Caco-2 (cell line): ENCODE data around the gene RNLS. TPM values are rescaled to one million over a fixed set of nuclear protein-coding genes. Genes with fewer than 3 reads are reported as not detected.

ENCODE experiments used
- BruUV-seq: library from RNA; stranded (reverse); fragments of 400-500 nt; replicated peaks from 2 replicates; lab custom pipeline; 2021; lab: Mats Ljungman, UMichigan
- CTCF ChIA-PET: fragments of 300-600 bp; sonication (Branson Sonifier 250); formaldehyde crosslinking; loops from one replicate; lab custom pipeline; 2022; ENCODE audit warnings: antibody characterized with exemption; lab: Charles Lee
- POLR2A ChIA-PET: fragments of 300-600 bp; sonication (Branson Sonifier 250); formaldehyde crosslinking; loops from one replicate; lab custom pipeline; 2022; ENCODE audit warnings: antibody characterized with exemption; lab: Charles Lee
- DNase-seq, 2 experiments: peaks; one replicate each; pipeline versions ENCODE4 v3.0.0 to v3.0.0-alpha.2; 2020 to 2022
- H3K27me3 ChIP-seq: replicated peaks from 2 replicates; pipeline ENCODE4 v1.6.0; 2011; ENCODE audit warnings: low read length; ENCODE audit not compliant: control insufficient read depth, insufficient read depth
- H3K36me3 ChIP-seq: 2 replicates; pipeline ENCODE4 v1.5.1; 2011; ENCODE audit warnings: low read length; ENCODE audit not compliant: control insufficient read depth, insufficient read depth
- H3K4me1 ChIP-seq: fragments of 250-450 bp; sonication (Bioruptor Pico); 2 replicates; pipeline ENCODE4 v1.5.1; 2020; ENCODE audit warnings: mild to moderate bottlenecking
- H3K4me3 ChIP-seq: 2 replicates; pipeline ENCODE4 v1.5.1; 2011; ENCODE audit warnings: low read depth, mild to moderate bottlenecking, control low read depth, low read length
- H3K9me3 ChIP-seq: fragments of 250-450 bp; sonication (Bioruptor Pico); 2 replicates; pipeline ENCODE4 v1.5.1; 2020; ENCODE audit warnings: mild to moderate bottlenecking, moderate library complexity
- H3K27ac Mint-ChIP-seq: one replicate; pipeline ENCODE4 v1.8.0; 2022; ENCODE audit warnings: mixed read lengths; ENCODE audit not compliant: unreplicated experiment
- H3K27me3 Mint-ChIP-seq: one replicate; pipeline ENCODE4 v1.8.0; 2022; ENCODE audit warnings: mixed read lengths; ENCODE audit not compliant: insufficient read depth, unreplicated experiment
- H3K36me3 Mint-ChIP-seq: one replicate; pipeline ENCODE4 v1.8.0; 2022; ENCODE audit warnings: mild to moderate bottlenecking, mixed read lengths; ENCODE audit not compliant: insufficient read depth, unreplicated experiment
- H3K4me1 Mint-ChIP-seq: one replicate; pipeline ENCODE4 v1.8.0; 2022; ENCODE audit warnings: low read depth, mixed read lengths; ENCODE audit not compliant: unreplicated experiment
- H3K4me3 Mint-ChIP-seq: one replicate; pipeline ENCODE4 v1.8.0; 2022; ENCODE audit warnings: mild to moderate bottlenecking, moderate library complexity, mixed read lengths; ENCODE audit not compliant: unreplicated experiment
- H3K9me3 Mint-ChIP-seq: one replicate; pipeline ENCODE4 v1.8.0; 2022; ENCODE audit warnings: mixed read lengths; ENCODE audit not compliant: unreplicated experiment
- CTCF ChIP-seq, 2 experiments: fragments of 200-600 bp in 1 of 2; IDR thresholded peaks; 1 replicate in 1 of 2; 2 replicates in 1 of 2; pipeline versions ENCODE4 v1.5.1 to v1.8.0; 2011 to 2022; ENCODE audit warnings: antibody characterized with exemption in 1 of 2, control low read depth in 1 of 2, inconsistent platforms in 1 of 2, low read depth in 1 of 2, low read length in 1 of 2, mild to moderate bottlenecking in 1 of 2, moderate library complexity in 1 of 2; ENCODE audit not compliant: insufficient read depth in 1 of 2, severe bottlenecking in 1 of 2, unreplicated experiment in 1 of 2
- intact Hi-C: fragments of 100-400 bp; cut with micrococcal nuclease; formaldehyde crosslinking; loops from one replicate; pipeline ENCODE4 v1.10.0; 2022; ENCODE audit not compliant: unreplicated experiment
- total RNA-seq: library from RNA; stranded (reverse); gene quantifications from 2 replicates; pipeline ENCODE4 v1.2.3, GENCODE V29; 2022

RNLS gene
- total RNA-seq, 1 experiment from 2014 or later: 5.7 TPM

- POLR2A ChIA-PET: no interaction called here
- no peak overlapping the region for H3K4me3 ChIP-seq
- intact Hi-C loops: no loop called here
- H3K27ac Mint-ChIP-seq: no peak overlapping the region
- CTCF ChIA-PET: no interaction called here
- H3K36me3 Mint-ChIP-seq: no peaks in the 10 kb centered on the region
- H3K36me3 ChIP-seq: no peaks in the 10 kb centered on the region
- H3K9me3 ChIP-seq: no peaks in the 10 kb centered on the region
- DNase-seq: no peak
- TF ChIP-seq CTCF (IDR thresholded peaks at IDR 0.05; ENCODE audit: insufficient read depth in 1 of 2, low read depth in 1 of 2, low read length in 1 of 2, severe bottlenecking in 1 of 2, unreplicated experiment in 1 of 2): no peak
- no peaks in the 10 kb centered on the region for H3K27me3 ChIP-seq
- BruUV-seq: no TSS peak
- H3K4me3 Mint-ChIP-seq: no peak overlapping the region
- H3K4me1 ChIP-seq: 0 out of 2 replicates have a peak, but pooled peaks cover 7% of the 10 kb centered on the region
- peaks cover 9% of the 10 kb centered on the region for H3K4me1 Mint-ChIP-seq
- no peaks in the 10 kb centered on the region for H3K27me3 Mint-ChIP-seq
- H3K9me3 Mint-ChIP-seq: no peaks in the 10 kb centered on the region
These were observed 45.8 kb downstream of the RNLS start for GRCh38 chr10:88537322-88537721.

- POLR2A ChIA-PET: no interaction called here
These were observed 46.7 kb downstream of the RNLS start for GRCh38 chr10:88536437-88536836.

GRCh38 chr10:88534072-88534665 lies 48.9 kb downstream of the RNLS start:
- H3K27me3 Mint-ChIP-seq: no peaks in the 10 kb centered on the region
- intact Hi-C loops: no loop called here
- POLR2A ChIA-PET: no interaction called here
- CTCF ChIA-PET: no interaction called here
- Histone ChIP-seq H3K36me3 (no peaks in the 10 kb centered on the region), H3K9me3 (no peaks in the 10 kb centered on the region), H3K4me1 (no peaks in the 10 kb centered on the region), H3K27me3 (no peaks in the 10 kb centered on the region), H3K4me3 (no peak overlapping the region)
- no peak for TF ChIP-seq CTCF (IDR thresholded peaks at IDR 0.05; ENCODE audit: insufficient read depth in 1 of 2, low read depth in 1 of 2, low read length in 1 of 2, severe bottlenecking in 1 of 2, unreplicated experiment in 1 of 2)
- no peak overlapping the region for H3K27ac Mint-ChIP-seq
- DNase-seq: no peak
- no TSS peak for BruUV-seq
- H3K9me3 Mint-ChIP-seq: no peaks in the 10 kb centered on the region
- no peak overlapping the region for H3K4me3 Mint-ChIP-seq
- H3K36me3 Mint-ChIP-seq: no peaks in the 10 kb centered on the region
- H3K4me1 Mint-ChIP-seq: peaks cover 9% of the 10 kb centered on the region

More at GRCh38 chr10:88536437-88536836, 46.7 kb downstream of the RNLS start:
- CTCF ChIA-PET: no interaction called here
- Histone ChIP-seq H3K9me3 (no peaks in the 10 kb centered on the region), H3K4me3 (no peak overlapping the region), H3K4me1 (0 out of 2 replicates have a peak, but pooled peaks cover 7% of the 10 kb centered on the region), H3K36me3 (no peaks in the 10 kb centered on the region), H3K27me3 (no peaks in the 10 kb centered on the region)
- no peaks in the 10 kb centered on the region for H3K36me3 Mint-ChIP-seq
- H3K27me3 Mint-ChIP-seq: no peaks in the 10 kb centered on the region
- no peak overlapping the region for H3K4me3 Mint-ChIP-seq
- peaks cover 9% of the 10 kb centered on the region for H3K4me1 Mint-ChIP-seq
- TF ChIP-seq CTCF (IDR thresholded peaks at IDR 0.05; ENCODE audit: insufficient read depth in 1 of 2, low read depth in 1 of 2, low read length in 1 of 2, severe bottlenecking in 1 of 2, unreplicated experiment in 1 of 2): no peak
- DNase-seq: no peak
- H3K9me3 Mint-ChIP-seq: no peaks in the 10 kb centered on the region
- intact Hi-C loops: no loop called here
- no TSS peak for BruUV-seq
- H3K27ac Mint-ChIP-seq: no peak overlapping the region
